Uterus (tissue), 2 donors: Measurements from ENCODE around the gene USP11.

Experiments
- CTCF ChIP-seq, 4 experiments: fragments of 200-600 bp in 2 of 4; fragments of 450-650 bp in 2 of 4; sonication (generic) in 2 of 4; IDR thresholded peaks; one replicate each; pipeline ENCODE4 v1.5.1; 2016 to 2019; ENCODE audit warnings: antibody characterized with exemption in 4 of 4, mild to moderate bottlenecking in 2 of 4, moderate library complexity in 1 of 4
- POLR2A ChIP-seq, 2 donors: fragments of 450-650 bp; IDR thresholded peaks; one replicate each; pipeline ENCODE4 v1.6.1; 2016; ENCODE audit warnings: antibody characterized with exemption in 2 of 2, mild to moderate bottlenecking in 1 of 2, moderate library complexity in 1 of 2

GRCh38 chrX:47215291-47215900 lies 17.4 kb upstream of the USP11 start:
- TF ChIP-seq POLR2A (IDR thresholded peaks at IDR 0.05) (no peak), CTCF (IDR thresholded peaks at IDR 0.05) (no peak)
